GM21529 (cell line): ENCODE results near the gene SYT14.
"Not testable (repeated sequence)": the region's sequence is repeated elsewhere in the genome, so short reads cannot be mapped to it uniquely, and the experiment has no call there.

Experiments
- ATAC-seq: cut with Tn5 transposase; IDR thresholded peaks from one replicate; pipeline ENCODE4 v1.9.1; 2021; ENCODE audit not compliant: unreplicated experiment

SYT14 gene

GRCh38 chr1:210196266-210196665 is 258.2 kb downstream of the SYT14 start:
- not testable (repeated sequence) for ATAC-seq

DNA sequence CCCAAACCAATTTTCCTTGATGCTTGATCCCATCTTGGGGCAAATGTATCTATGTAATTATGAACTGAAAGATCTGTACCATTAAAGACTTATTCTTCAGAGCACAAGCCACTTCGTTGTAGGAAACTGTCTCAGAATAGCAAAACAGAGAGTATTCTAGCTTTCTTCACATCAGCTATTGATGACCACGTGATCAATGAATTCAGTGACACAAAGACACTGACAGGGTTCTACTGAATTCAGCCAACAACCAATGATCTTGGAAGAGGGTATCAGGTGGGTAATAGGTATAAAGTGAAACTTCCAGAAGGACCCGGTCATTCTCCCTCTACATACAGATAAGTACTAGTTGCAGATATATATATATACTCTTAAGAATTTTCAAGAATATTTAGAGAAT is 260.8 kb downstream of the SYT14 start:
- no peak for ATAC-seq

GRCh38 chr1:210200124-210200736 is 262.2 kb downstream of the SYT14 start:
- no peak for ATAC-seq

DNA sequence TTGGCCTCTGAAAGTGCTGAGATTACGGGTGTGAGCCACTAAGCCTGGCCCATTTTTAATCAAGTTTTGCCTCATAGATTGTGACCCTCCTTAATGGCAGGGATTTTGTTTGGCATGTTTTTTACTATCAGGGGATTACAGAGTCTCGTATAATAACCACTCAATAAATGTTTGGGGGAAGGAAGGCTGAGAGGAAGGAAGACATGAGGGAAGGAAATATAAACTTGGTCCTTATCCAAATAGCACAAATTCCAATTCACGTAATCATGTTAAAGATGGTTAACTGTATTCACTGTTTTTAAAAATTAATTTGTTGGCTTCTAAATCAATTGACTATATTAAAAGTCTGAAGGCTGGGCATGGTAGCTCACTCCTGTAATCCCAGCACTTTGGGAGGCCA is 263.7 kb downstream of the SYT14 start:
- ATAC-seq = no peak

DNA sequence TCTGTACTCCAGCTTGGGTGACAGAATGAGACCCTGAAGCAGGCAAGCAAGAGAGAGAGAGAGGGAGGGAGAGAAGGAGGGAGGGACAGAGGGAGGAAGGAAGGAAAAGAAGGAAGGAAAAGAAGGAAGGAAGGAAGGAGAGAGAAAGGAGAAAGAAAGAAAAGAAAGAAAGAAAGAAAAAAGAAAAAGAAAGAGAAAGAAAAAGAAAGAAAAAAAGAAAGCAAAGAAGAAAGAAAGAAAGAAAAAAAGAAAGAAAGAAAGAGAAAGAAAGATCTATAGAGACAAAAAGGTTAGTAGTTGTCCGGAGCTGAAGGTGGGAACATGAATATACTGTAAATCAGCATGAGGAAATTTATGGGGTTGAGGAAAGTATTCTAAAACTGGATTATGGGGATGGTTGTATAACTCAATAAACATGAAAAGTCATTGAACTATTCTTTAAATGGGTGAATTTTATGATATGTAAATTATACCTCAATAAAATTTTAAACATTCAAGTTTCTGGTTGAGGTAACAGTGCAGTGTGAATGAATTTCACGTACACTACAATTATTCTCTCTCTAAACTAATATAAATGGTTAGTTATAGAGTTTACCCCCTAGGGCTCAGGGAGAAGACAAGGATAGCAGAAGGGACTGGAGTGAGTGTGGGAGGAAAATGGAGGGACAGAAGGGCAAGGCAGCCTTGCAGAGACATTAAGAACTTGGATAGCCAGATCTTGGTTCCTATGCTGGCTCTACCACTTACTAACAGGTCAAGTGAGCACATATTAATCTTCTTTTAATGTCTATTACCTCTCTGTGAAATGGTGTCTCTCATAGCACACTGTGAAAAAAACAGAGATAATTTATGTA is 269.8 kb downstream of the SYT14 start:
- ATAC-seq = no peak

DNA sequence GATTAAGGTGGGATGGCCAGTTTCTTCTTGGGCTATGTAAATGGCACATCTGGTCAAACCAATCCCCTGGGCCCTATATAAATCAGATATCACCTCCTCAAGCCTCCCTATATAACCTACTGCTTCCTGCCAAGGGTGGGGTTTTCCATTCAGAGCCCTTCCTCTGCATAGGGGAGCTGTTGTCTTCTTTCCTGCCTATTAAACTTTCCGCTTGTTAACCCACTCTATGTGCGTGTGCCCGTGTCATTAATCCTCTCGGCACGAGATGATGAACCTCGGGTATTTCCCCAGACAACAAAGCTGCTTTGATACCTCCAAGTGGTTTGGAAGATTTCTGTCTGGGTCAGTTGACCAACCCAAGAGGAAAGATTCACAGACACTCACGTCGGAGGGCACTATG is 275.3 kb downstream of the SYT14 start:
- ATAC-seq = no peak

- ATAC-seq = no peak
Observed at GRCh38 chr1:210214573-210215409, 276.8 kb downstream of the SYT14 start.

GRCh38 chr1:210217482-210217881 is 279.5 kb downstream of the SYT14 start:
- ATAC-seq = no peak

- no peak for ATAC-seq
Observed at GRCh38 chr1:210218047-210218446, 280.0 kb downstream of the SYT14 start.
